ENCODE measurements around the gene NUDT7.

The NUDT7 gene

GRCh38 chr16:77775911-77776909, 53.9 kb downstream of the NUDT7 start:
- no peak overlapping the region for H3K27ac ChIP-seq
- DNase-seq (ENCODE audit: low read depth, low spot score): no peak

- no peak for DNase-seq (ENCODE audit: low read depth, low spot score)
- no peak overlapping the region for H3K27ac ChIP-seq
Measured at GRCh38 chr16:77777745-77778144, 55.4 kb downstream of the NUDT7 start.

GRCh38 chr16:77780378-77780837, 58.1 kb downstream of the NUDT7 start:
- peak; percentile 49 for DNase-seq (ENCODE audit: low read depth, low spot score)
- H3K27ac ChIP-seq: no peak overlapping the region

GRCh38 chr16:77781091-77781490, 58.8 kb downstream of the NUDT7 start:
- H3K27ac ChIP-seq: no peak overlapping the region
- DNase-seq (ENCODE audit: low read depth, low spot score): no peak

- DNase-seq (ENCODE audit: low read depth, low spot score): no peak
- no peak overlapping the region for H3K27ac ChIP-seq
Measured at GRCh38 chr16:77782694-77783093, 60.4 kb downstream of the NUDT7 start.

GRCh38 chr16:77784441-77785372, 62.4 kb downstream of the NUDT7 start:
- H3K27ac ChIP-seq: no peak overlapping the region
- no peak for DNase-seq (ENCODE audit: low read depth, low spot score)

- DNase-seq (ENCODE audit: low read depth, low spot score): no peak
- H3K27ac ChIP-seq: no peak overlapping the region
Measured at GRCh38 chr16:77785373-77785764, 63.1 kb downstream of the NUDT7 start.

- H3K27ac ChIP-seq: no peak overlapping the region
- no peak for DNase-seq (ENCODE audit: low read depth, low spot score)
Measured at GRCh38 chr16:77786186-77786847, 64.0 kb downstream of the NUDT7 start.

- no peak for DNase-seq (ENCODE audit: low read depth, low spot score)
- no peak overlapping the region for H3K27ac ChIP-seq
Measured at GRCh38 chr16:77787452-77787851, 65.1 kb downstream of the NUDT7 start.

- DNase-seq (ENCODE audit: low read depth, low spot score): no peak
- no peak within 1 kb of the TSS for H3K27ac ChIP-seq
Measured at GRCh38 chr16:77788181-77789084, 66.1 kb downstream of the NUDT7 start, which contains the start of gene VAT1L. Gene VAT1L (plus strand): TSS chr16:77788564. CDS start chr16:77788683, 119 bp downstream.

- DNase-seq (ENCODE audit: low read depth, low spot score): no peak
- no peak overlapping the region for H3K27ac ChIP-seq
Measured at GRCh38 chr16:77789085-77790008, 67.0 kb downstream of the NUDT7 start.

GRCh38 chr16:77790009-77790372, 67.7 kb downstream of the NUDT7 start:
- no peak for DNase-seq (ENCODE audit: low read depth, low spot score)
- H3K27ac ChIP-seq: no peak overlapping the region

GRCh38 chr16:77790912-77791311, 68.6 kb downstream of the NUDT7 start:
- H3K27ac ChIP-seq: no peak overlapping the region
- DNase-seq (ENCODE audit: low read depth, low spot score): no peak

All from epithelial cell of prostate (primary cell).